ENCODE data around the gene NONO.
A peak's percentile ranks its signal among the peaks of the same experiment; 100 is the strongest.
"Not testable (repeated sequence)": the region's sequence is repeated elsewhere in the genome, so short reads cannot be mapped to it uniquely, and the experiment has no call there.

NONO gene

GRCh38 chrX:71283403-71284143 is at the start of gene NONO:
TSS of gene NONO (plus strand) at chrX:71283635. CDS start at chrX:71290638, 7,003 bp downstream.
- DNase-seq, result peak; percentile 97

DNA sequence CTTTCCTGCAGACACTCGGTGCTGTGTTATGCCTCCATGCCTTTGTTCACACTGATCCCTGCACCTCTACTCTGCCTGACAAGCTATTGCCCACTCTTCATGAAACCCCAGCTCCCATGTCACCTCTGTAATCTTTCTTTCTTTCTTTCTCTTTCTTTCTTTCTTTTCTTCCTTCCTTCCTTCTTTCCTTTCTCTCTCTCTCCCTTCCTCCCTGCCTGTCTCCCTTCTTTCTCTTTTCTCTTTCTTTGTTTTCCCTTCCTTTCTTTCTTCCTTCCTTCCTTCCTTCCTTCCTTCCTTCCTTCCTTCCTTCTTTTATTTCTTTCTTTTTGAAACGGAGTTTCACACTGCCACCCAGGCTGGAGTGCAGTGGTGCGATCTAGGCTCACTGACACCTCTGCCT is 48.0 kb upstream of the NONO start:
- no peak for DNase-seq

- no peak for DNase-seq
Measured at GRCh38 chrX:71236836-71237235, 46.6 kb upstream of the NONO start.

DNA sequence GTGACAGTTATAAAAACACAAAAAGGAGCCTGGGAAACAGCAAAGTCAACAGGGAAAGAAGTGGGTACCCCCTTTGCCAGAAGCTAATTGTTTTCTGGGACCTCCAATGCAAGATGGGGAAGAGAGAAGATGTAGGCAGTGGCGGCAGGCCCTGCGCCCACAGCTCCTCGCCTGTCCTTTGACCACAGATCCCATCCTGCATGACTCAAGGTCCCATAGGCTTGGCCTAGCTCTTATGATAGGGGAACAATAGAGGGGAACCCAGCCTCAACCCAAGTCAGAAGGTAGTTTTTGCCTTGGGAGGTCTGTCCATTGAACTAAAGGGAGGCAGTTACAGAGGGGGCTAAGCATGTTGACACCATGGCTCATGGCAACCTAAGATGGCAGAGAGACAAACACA is 43.7 kb upstream of the NONO start:
- DNase-seq, result no peak

- DNase-seq, result no peak
Measured at GRCh38 chrX:71241301-71241700, 42.1 kb upstream of the NONO start.

DNA sequence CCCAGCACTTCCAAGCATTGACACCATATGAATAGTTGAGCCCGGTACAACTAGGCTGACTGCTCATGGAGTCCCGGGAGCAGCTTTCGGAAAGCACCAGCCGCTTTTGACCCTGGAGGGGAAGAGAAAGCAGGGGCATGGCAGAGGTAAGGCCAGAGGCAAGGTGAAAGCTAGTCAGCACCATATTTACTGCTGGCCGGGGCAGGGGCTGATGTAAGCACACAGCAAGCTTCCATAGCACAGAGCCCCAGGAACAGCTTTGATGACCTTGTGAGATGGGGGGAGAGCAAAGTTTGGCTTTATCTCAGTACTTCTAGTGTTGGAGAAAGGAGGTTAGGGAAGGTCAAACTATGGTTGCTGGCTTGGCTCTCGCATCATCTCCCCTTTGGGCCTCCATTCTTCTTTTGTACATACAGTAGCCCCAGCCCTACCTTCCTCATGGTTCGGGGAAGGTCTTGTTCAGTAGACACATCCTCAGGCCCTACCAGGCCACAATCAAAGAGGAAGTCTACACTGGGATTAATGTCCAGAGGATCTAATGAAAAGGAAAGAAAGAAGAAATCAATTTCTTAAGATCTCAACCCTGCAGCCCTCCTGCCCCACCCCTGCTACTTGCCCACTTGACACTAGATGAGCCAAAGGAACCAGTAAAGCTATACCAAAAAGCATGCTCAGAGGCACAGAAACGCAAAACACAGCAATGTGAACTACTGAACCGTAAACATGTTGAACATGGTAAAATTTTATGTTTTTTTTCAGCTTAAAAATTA is 38.9 kb upstream of the NONO start:
- no peak for DNase-seq

GRCh38 chrX:71245159-71245558 is 38.3 kb upstream of the NONO start:
- no peak for DNase-seq

DNA sequence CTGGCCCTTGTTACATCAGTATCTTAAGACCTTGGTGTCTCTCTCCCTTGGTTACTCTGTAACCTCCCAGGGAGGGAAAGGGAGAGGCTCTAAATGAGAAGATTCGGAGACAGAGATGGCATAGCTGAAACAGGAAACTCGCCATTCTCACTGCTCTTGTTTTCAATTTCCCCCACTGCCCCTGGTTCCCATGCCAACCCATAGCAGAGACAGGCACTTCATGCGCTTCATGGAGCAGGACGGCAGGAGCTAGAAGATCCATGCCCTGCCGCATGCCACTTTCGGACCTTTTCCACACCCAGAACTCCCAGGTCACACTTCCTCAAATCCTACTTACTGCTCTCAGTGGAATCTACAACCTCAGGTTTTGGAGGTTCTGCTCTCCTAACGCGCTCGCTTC is 32.6 kb upstream of the NONO start:
- no peak for DNase-seq

GRCh38 chrX:71251466-71251973 is 31.9 kb upstream of the NONO start:
- DNase-seq, result no peak

GRCh38 chrX:71252221-71252620 is 31.2 kb upstream of the NONO start:
- DNase-seq, result no peak

GRCh38 chrX:71253253-71254091 is 30.0 kb upstream of the NONO start:
- DNase-seq, result no peak

DNA sequence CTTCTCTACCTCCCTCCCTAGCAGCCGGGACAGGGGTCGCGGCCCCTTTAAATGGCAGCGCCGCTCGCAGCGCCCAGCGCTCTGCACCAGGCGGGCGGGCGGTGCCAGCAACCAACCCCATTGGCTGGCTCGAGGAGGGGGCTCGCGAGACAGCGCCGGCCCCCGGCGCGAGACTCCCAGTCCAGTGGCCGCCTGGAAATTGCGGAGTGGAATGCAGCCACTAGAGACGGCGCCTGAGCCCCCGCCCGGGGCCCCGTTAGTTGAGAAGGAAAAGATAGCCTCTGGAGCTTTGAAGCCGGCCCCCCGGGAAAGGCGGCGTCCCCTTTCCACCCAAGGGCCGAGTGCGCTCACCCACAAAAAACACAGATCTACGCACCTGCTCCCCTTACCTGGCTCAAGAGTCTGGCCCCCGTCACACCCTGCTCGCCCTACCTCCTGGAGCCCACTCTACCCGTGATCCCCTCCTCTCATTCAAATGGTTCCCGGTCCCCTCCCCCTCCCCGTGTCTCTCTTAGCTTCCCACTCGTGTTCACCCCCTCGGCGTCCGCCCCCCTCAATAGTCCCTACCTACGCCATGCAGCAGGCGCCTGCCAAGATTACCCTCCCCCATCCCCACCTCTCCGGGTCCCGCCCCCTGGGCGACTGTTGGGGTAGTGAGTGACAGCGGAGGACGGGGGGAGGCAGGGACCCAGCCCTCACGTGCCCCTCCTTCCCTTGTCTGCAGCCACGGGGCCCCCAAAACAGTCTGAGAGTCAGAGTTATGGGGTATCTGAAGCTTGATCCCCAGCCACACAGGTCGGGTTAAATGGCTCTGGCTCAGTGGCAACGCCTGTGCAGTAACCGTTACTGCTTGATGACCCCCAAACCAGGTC is 29.1 kb upstream of the NONO start, which contains the start of gene ZMYM3:
Gene ZMYM3 (minus strand): TSS at position 49 of the 872 bp plus-strand sequence. CDS start 885 bp downstream, outside the sequence.
- peak; percentile 69 for DNase-seq

GRCh38 chrX:71256051-71256450 is 27.4 kb upstream of the NONO start:
- DNase-seq, result no peak

DNA sequence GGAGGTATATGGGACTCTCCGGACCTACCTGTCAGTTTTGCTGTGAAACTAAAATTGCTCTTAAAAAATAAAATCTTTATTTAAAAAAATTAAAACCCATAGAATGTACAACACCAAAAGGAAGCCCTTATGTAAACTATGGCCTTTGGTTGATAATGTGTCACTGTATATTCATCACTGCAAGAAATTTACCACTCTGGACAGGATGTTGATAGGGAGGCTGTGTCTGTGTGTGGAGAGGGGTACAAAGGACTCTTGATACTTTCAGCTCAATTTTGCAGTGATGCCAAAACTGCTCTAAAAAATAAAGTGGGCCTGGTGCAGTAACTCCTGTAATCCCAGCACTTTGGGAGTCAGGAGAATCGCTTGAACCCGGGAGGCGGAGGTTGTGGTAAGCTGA is 26.6 kb upstream of the NONO start:
- no peak for DNase-seq

DNA sequence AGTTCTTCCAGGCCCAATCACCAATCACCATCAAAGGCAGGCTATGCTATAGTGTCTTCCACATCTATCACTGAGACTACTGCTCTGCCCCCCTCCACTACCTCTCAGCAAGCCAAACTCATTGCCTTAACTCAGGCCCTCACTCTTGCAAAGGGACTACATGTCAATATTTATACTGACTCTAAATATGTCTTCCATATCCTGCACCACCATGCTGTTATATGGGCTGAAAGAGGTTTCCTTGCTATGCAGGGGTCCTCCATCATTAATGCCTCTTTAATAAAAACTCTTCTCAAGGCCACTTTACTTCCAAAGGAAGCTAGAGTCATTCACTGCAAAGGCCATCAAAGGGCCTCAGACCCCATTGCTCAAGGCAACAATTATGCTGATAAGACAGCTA is 14.8 kb upstream of the NONO start:
- DNase-seq, result not testable (repeated sequence)

GRCh38 chrX:71269801-71270395 is 13.5 kb upstream of the NONO start:
- DNase-seq, result no peak

DNA sequence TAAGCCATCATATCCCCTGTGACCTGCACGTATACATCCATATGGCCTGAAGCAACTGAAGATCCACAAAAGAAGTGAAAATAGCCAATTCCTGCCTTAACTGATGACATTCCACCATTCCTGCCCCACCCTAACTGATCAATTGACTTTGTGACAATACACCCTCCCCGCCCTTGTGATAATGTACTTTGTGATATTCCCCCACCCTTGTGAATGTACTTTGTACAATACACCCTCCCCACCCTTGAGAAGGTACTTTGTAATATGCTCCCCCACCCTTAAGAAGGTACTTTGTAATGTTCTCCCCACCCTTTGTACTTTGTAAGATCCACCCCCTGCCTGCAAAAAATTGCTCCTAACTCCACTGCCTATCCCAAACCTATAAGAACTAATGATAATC is 11.1 kb upstream of the NONO start:
- not testable (repeated sequence) for DNase-seq

DNA sequence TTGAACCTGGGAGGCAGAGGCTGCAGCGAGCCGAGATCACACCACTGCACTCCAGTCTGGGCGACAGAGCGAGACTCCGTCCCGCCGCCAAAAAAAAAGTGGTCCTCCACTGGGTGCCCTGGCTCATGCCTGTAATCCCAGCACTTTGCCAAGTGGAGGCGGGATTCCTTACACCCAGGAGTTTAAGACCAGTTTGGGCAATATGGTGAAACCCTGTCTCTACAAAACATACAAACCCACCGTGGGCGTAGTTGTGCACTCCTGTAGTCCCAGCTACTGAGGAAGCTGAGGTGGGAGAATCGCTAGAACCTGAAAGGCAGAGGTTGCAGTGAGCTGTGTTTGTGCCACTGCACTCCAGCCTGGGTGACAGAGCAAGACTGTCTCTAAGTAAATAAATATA is 2.1 kb upstream of the NONO start:
- not testable (repeated sequence) for DNase-seq

DNA sequence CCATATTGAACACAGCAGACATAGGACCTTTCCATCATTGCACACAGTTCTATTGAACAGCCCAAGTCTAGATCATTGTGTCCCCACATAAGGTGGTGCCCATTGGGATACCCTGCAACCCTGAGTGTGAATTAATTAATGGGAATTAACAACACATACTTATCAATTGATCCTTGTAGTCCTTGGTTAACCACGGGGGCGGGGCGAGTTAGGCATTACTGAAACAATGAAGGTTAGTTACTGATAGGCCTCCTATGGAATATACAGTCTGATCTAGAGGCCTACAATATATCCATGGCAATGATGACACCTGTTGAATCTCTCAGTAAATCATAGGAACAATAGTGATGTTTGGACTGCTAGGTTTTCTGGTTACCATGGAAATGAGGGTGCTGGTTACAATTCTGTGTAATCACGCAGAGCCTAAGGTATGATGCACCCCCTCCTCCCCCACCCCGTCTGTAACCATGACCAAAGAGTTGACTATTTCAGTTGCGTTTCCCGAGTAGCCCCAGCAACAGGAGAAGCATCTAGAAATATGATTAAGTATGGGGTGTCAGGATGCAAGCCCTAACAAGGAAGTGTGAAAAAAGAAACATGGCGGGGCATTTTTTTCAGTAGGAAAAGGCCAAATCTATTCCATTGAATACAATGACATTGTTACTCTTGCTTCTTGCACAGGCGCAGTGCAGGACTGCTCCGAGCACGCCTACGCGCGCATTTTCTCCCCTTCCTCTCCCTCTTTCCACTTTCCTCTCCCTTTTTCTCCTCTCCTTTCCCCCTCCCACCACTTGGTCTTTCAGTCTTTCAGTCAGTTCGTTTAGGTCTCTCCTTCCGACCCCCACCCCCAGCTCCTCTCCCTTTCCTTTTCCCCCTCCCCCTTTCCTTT is 677 bp upstream of the NONO start:
- no peak for DNase-seq

GRCh38 chrX:71285929-71286328 is 2.5 kb downstream of the NONO start:
- no peak for DNase-seq

- DNase-seq, result no peak
Measured at GRCh38 chrX:71291381-71291780, 7.9 kb downstream of the NONO start.

All from DMS 273 treated with DMSO at 0.1 percent for 48 hours (cell line).